ENCODE results near the gene STPG4. TPM values are rescaled to one million over a fixed set of nuclear protein-coding genes. Genes with fewer than 3 reads are reported as not detected.

STPG4 gene
- total RNA-seq, 1 experiment from 2014 or later = 10.6 TPM

DNA sequence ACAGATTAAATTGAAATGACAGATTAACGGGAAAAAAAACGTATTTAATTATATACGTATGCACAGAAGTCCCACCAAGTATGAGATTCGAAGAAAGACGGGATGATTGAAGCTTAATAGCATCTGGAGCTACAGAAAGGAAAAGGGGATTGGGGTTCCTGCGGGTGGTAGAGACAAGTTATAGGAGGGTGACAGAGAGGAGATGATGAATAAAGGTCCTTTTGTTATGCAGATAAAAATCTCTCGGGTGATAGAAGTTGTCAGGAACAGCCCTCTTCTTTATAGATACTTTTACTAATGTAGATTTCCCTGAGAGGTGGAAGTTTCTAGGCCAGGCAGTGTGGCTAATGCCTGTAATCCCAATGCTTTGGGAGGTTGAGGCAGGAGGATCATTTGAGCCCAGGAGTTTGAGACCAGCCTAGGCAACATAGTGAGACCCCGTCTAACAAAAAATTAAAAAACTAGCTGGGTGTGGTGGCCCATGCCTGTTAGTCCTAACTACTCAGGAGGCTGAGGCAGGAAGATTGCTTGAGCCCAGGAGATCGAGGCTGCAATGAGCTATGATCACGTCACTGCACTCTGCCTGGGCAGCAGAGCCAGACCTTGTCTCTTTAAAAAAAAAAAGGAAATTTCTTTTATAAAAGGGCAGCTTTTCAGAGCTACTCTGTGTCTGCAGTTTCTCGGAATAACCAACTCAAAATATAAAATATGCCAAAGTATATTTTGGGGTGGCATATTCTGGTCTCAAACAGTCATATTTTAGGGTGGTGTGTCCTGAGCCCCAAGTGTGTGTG, 113.0 kb downstream of the STPG4 start (continued):
- no peak for TF ChIP-seq TCF7L2 (IDR thresholded peaks at IDR 0.05; ENCODE audit: borderline replicate concordance, extremely low read depth, insufficient read depth, insufficient read length)

DNA sequence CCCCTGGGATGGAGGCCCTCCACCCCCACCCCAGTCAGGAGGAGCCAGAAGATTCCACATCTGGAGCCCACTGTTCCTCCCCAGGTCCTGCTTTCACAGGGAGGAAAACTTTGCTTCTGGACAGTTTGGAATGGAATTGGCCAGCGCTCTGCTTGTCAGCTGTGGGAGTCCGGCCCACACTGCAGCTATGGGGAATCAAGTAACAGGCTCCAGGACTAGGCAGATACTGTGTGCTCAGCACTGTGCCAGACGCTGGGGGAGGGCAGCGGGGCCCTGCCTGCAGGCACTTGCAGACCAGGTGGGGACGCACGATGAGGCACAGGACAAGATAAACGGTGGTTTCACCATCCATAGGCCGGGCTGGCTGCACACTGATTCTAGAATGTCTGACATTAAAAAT, 114.0 kb downstream of the STPG4 start:
- BruUV-seq (replicated peaks) = no TSS peak
- no peak overlapping the region for H3K27ac ChIP-seq (ENCODE audit: low read depth, low read length)
- H3K9me2 ChIP-seq (ENCODE audit: insufficient read depth) = no peaks in the 10 kb centered on the region
- ATAC-seq = no peak
- no peaks in the 10 kb centered on the region for H3K27me3 ChIP-seq (ENCODE audit: insufficient read depth, low read length)
- no peaks in the 10 kb centered on the region for H4K20me1 ChIP-seq (ENCODE audit: insufficient read depth)
- ChIA-PET CTCF (no interaction called here), RAD21 (ENCODE audit: low non-redundant PET in 1 of 2, low total read pairs in 2 of 2, uncharacterized antibody in 2 of 2, unreplicated experiment in 2 of 2) (no interaction called here), POLR2A (no interaction called here)
- no peaks in the 10 kb centered on the region for H3K9me3 ChIP-seq (ENCODE audit: control insufficient read depth in 1 of 2, insufficient read depth in 1 of 2, low read depth in 1 of 2, low read length in 2 of 2)
- H3K9ac ChIP-seq (ENCODE audit: low read length) = peak overlapping the region; percentile 12; the same call in 1 of the 2 replicates
- H2AFZ ChIP-seq (ENCODE audit: low read depth, low read length, poor library complexity, severe bottlenecking) = no peak overlapping the region
- no peaks in the 10 kb centered on the region for H3K79me2 ChIP-seq (ENCODE audit: insufficient read depth, low read length)
- H3K4me1 ChIP-seq (ENCODE audit: control insufficient read depth in 1 of 2, insufficient read depth in 2 of 2, low read length in 2 of 2) = peaks cover 58 to 90% of the 10 kb centered on the region in 2 experiments
- H3K4me3 ChIP-seq (replicated peaks in 1 of 2; ENCODE audit: low read depth in 1 of 2, low read length in 2 of 2) = no peak overlapping the region
- intact Hi-C loops (cut with micrococcal nuclease) = no loop called here
- TF ChIP-seq ZFX (IDR thresholded peaks at IDR 0.05) = no peak
- TF ChIP-seq, protein P1, sequence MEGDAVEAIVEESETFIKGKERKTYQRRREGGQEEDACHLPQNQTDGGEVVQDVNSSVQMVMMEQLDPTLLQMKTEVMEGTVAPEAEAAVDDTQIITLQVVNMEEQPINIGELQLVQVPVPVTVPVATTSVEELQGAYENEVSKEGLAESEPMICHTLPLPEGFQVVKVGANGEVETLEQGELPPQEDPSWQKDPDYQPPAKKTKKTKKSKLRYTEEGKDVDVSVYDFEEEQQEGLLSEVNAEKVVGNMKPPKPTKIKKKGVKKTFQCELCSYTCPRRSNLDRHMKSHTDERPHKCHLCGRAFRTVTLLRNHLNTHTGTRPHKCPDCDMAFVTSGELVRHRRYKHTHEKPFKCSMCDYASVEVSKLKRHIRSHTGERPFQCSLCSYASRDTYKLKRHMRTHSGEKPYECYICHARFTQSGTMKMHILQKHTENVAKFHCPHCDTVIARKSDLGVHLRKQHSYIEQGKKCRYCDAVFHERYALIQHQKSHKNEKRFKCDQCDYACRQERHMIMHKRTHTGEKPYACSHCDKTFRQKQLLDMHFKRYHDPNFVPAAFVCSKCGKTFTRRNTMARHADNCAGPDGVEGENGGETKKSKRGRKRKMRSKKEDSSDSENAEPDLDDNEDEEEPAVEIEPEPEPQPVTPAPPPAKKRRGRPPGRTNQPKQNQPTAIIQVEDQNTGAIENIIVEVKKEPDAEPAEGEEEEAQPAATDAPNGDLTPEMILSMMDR (IDR thresholded peaks at IDR 0.05 in 2 of 3, conservative IDR thresholded peaks at IDR 0.05 in 1 of 3; ENCODE audit: borderline replicate concordance in 1 of 3, insufficient read depth in 1 of 3, low read depth in 2 of 3, low read length in 2 of 3) = no peak
- TF ChIP-seq YY1 (IDR thresholded peaks at IDR 0.05; ENCODE audit: extremely low read depth, insufficient replicate concordance, low read depth, low read length) = no peak
- no peak for TF ChIP-seq POLR2AphosphoS5 (IDR thresholded peaks at IDR 0.05; ENCODE audit: low read depth, low read length)
- TF ChIP-seq JUND (IDR thresholded peaks at IDR 0.05) = no peak
- TF ChIP-seq FOSL1 (IDR thresholded peaks at IDR 0.05; ENCODE audit: low read depth) = no peak
- TF ChIP-seq EGR1 (IDR thresholded peaks at IDR 0.05; ENCODE audit: low read depth) = no peak
- no peak for TF ChIP-seq EZH2 (IDR thresholded peaks at IDR 0.05)
- TF ChIP-seq, protein P2, sequence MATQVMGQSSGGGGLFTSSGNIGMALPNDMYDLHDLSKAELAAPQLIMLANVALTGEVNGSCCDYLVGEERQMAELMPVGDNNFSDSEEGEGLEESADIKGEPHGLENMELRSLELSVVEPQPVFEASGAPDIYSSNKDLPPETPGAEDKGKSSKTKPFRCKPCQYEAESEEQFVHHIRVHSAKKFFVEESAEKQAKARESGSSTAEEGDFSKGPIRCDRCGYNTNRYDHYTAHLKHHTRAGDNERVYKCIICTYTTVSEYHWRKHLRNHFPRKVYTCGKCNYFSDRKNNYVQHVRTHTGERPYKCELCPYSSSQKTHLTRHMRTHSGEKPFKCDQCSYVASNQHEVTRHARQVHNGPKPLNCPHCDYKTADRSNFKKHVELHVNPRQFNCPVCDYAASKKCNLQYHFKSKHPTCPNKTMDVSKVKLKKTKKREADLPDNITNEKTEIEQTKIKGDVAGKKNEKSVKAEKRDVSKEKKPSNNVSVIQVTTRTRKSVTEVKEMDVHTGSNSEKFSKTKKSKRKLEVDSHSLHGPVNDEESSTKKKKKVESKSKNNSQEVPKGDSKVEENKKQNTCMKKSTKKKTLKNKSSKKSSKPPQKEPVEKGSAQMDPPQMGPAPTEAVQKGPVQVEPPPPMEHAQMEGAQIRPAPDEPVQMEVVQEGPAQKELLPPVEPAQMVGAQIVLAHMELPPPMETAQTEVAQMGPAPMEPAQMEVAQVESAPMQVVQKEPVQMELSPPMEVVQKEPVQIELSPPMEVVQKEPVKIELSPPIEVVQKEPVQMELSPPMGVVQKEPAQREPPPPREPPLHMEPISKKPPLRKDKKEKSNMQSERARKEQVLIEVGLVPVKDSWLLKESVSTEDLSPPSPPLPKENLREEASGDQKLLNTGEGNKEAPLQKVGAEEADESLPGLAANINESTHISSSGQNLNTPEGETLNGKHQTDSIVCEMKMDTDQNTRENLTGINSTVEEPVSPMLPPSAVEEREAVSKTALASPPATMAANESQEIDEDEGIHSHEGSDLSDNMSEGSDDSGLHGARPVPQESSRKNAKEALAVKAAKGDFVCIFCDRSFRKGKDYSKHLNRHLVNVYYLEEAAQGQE (IDR thresholded peaks at IDR 0.05; ENCODE audit: low read depth) = no peak
- TF ChIP-seq ELF1 (IDR thresholded peaks at IDR 0.05; ENCODE audit: borderline replicate concordance, low read depth) = no peak
- H3K36me3 ChIP-seq (ENCODE audit: control insufficient read depth in 1 of 2, insufficient read depth in 2 of 2, low read length in 2 of 2) = no peaks in the 10 kb centered on the region
- no peak for DNase-seq (ENCODE audit: low read depth, low spot score)
- no peak overlapping the region for H3K4me2 ChIP-seq (ENCODE audit: low read length)
